ENCODE measurements around the gene KMO. TPM values are rescaled to one million over a fixed set of nuclear protein-coding genes. Genes with fewer than 3 reads are reported as not detected.
A peak's percentile ranks its signal among the peaks of the same experiment; 100 is the strongest.

Gene KMO
- total RNA-seq, 1 donor from 2014 or later, result 0.17 TPM

DNA sequence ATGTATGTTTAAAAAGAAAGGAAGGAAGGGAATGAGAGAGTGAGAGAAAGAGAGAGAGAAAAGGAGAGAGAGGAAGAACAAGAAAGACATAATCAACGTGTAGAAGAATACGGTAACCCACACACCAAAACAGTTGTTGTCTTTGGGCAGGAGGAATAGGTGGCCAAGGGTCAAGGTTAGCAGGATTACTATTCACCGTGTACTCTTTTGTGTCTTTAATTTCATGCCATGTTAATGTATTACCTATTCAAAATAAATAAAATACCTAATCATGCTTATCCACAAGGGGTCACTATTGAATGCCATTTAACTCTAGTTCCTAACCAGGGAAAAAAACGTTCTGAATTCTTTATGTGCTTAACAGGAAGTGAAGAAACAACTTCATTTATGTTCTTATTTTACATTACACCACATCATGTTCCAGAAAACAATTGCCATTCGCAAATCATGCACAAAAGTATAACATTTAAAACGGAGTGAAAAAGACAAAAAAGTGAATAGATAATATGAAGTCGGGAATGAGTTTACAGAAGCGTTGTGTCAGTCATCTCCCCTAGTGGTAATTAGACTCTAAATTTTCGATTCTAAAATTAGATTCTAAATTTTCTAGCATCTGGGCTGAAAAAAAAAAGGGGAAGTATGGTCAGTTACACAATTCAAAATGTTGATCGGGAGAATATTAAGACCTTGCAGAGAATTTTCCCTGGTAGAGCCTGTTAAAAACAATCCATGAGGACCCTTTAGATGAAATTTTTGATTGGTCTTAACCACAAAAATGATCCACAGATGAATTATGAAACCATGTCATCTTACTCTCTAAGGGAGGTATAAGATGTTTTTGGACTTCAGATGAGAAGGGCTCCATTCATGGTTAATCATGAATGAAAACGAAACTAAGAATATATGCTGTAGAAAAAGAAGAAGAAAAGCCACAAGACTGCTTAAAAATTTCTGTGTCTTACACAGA lies 700 bp upstream of the KMO start:
- peak; percentile 38 for TF ChIP-seq CTCF (IDR thresholded peaks at IDR 0.05; ENCODE audit: insufficient read depth, low read length, poor library complexity, severe bottlenecking)
- peak overlapping the region; percentile 36 for H3K4me3 ChIP-seq (ENCODE audit: low read depth, low read length)
- H3K36me3 ChIP-seq (ENCODE audit: control insufficient read depth, insufficient read depth, low read length), result no peaks in the 10 kb centered on the region
- no peaks in the 10 kb centered on the region for H3K27me3 ChIP-seq (ENCODE audit: control insufficient read depth, insufficient read depth, low read length)
- peak; percentile 39 for DNase-seq (ENCODE audit: low read depth)

GRCh38 chr1:241532864-241533263 lies 686 bp downstream of the KMO start:
- no peak for TF ChIP-seq CTCF (IDR thresholded peaks at IDR 0.05; ENCODE audit: insufficient read depth, low read length, poor library complexity, severe bottlenecking)
- Histone ChIP-seq H3K36me3 (ENCODE audit: control insufficient read depth, insufficient read depth, low read length) (no peaks in the 10 kb centered on the region), H3K4me3 (ENCODE audit: low read depth, low read length) (no peak overlapping the region), H3K27me3 (ENCODE audit: control insufficient read depth, insufficient read depth, low read length) (no peaks in the 10 kb centered on the region)
- DNase-seq (ENCODE audit: low read depth), result no peak

DNA sequence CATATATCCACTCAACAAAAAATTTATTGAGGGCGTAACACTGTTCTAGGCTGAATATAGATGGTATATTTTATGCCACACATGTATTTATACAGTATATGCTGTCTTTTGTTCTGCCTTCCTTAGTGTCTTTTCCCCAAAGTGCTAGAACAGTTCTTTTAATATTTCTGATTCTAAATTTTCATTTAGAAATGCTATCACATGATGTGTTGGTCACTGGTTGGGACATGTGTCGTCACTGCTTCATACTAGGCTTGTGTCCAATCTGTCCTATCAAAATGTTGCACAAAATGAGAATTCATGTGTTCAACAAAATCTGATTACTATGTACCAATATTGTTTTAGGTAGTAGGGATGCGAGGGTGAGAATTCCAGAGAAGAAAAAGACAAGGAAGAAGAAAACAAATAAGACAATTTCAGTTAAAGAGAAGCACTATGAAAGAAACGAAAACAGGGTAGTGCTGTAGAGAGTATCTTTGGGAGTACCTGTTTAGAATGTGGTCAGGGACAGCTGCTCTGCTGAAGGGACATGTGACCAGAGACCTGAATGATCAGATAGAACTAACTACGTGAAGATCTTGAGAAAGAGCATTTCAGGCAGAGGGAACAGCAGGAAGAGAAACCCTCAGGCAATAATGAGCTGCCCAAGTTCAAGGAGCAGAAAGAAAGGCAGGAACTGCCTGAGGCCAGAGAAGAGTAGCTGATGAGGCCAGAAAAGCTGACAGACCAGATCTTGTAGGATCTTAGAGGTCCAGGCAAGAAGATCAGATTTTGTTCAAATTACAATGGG lies 1.3 kb downstream of the KMO start:
- no peak for TF ChIP-seq CTCF (IDR thresholded peaks at IDR 0.05; ENCODE audit: insufficient read depth, low read length, poor library complexity, severe bottlenecking)
- Histone ChIP-seq H3K4me3 (ENCODE audit: low read depth, low read length) (no peak overlapping the region), H3K27me3 (ENCODE audit: control insufficient read depth, insufficient read depth, low read length) (no peaks in the 10 kb centered on the region), H3K36me3 (ENCODE audit: control insufficient read depth, insufficient read depth, low read length) (no peaks in the 10 kb centered on the region)
- no peak for DNase-seq (ENCODE audit: low read depth)

DNA sequence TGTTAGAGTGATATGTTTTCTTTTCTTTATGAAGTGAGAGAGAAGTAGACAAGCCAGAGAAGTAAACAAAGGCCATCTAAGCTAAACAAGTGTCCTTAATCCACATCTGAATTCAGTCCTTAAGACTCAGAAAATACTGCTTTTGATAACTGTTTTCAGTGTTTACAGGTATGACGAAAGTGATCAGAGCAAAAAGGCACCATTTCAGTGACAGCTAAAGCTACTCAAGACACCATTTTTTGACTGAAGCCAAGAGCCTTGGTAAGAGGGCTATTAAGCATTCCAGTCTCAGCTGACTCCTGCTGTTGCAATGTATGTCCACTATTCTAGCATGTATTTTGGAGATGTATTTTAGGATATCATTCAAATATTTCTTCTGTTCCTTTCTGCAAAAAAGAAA lies 4.1 kb downstream of the KMO start:
- Histone ChIP-seq H3K36me3 (ENCODE audit: control insufficient read depth, insufficient read depth, low read length) (no peaks in the 10 kb centered on the region), H3K27me3 (ENCODE audit: control insufficient read depth, insufficient read depth, low read length) (no peaks in the 10 kb centered on the region), H3K4me3 (ENCODE audit: low read depth, low read length) (no peak overlapping the region)
- DNase-seq (ENCODE audit: low read depth), result no peak
- no peak for TF ChIP-seq CTCF (IDR thresholded peaks at IDR 0.05; ENCODE audit: insufficient read depth, low read length, poor library complexity, severe bottlenecking)

GRCh38 chr1:241536969-241537368 lies 4.8 kb downstream of the KMO start:
- Histone ChIP-seq H3K36me3 (ENCODE audit: control insufficient read depth, insufficient read depth, low read length) (no peaks in the 10 kb centered on the region), H3K27me3 (ENCODE audit: control insufficient read depth, insufficient read depth, low read length) (no peaks in the 10 kb centered on the region), H3K4me3 (ENCODE audit: low read depth, low read length) (no peak overlapping the region)
- DNase-seq (ENCODE audit: low read depth), result no peak
- no peak for TF ChIP-seq CTCF (IDR thresholded peaks at IDR 0.05; ENCODE audit: insufficient read depth, low read length, poor library complexity, severe bottlenecking)

All from kidney epithelial cell (primary cell).